AG09309 (cell line): Measurements from ENCODE around the gene CHMP1A.
"Not testable (repeated sequence)": the region's sequence is repeated elsewhere in the genome, so short reads cannot be mapped to it uniquely, and the experiment has no call there.

Source experiments
- DNase-seq: peaks from one replicate; pipeline ENCODE4 v3.0.0-alpha.2; 2010; ENCODE audit warnings: low read depth
- H3K4me3 ChIP-seq: 2 replicates; pipeline ENCODE4 v1.5.1; 2011; ENCODE audit warnings: mild to moderate bottlenecking, low read depth, low read length, moderate library complexity; ENCODE audit not compliant: control insufficient read depth
- TF ChIP-seq, protein P1 (sequence below): IDR thresholded peaks from 2 replicates; pipeline ENCODE4 v1.5.1; 2011; ENCODE audit warnings: mild to moderate bottlenecking, low read depth, low read length, inconsistent platforms; ENCODE audit not compliant: insufficient read depth, control insufficient read depth; ENCODE audit errors: missing control alignments

The CHMP1A gene

DNA sequence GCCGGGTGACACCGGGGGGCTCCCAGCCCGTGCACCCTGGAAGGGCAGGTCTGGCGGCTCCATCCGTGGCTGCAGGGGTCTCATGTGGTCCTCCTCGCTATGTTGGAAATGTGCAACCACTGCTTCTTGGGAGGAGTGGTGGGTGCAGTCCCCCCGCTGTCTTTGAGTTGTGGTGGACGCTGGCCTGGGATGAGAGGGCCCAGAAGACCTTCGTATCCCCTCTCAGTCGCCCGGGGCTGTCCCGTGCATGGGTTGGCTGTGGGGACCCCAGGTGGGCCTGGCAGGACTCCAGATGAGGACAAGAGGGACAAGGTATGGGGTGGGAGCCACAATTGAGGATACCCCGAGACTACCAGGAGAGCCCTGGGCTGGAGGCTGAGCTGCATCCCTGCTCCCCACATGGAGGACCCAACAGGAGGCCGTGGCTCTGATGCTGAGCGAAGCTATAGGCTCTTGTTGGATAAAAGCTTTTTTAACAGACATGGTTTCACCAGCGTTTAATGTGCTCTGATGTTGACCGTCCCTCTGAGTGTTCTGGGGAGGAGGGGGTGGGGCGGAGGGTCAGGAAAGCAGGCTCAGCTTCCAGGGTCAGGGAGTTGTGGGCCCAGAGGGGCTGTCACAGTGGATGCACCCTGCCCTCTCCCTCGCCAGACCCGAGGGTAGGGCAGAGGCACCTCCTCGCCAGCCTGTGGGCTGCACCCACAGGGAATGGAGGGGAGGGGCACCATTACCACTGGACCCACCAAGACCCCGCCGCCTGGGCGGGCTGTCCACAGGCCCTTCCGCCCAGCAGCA is 38.6 kb upstream of the CHMP1A start:
- TF ChIP-seq, protein P1, sequence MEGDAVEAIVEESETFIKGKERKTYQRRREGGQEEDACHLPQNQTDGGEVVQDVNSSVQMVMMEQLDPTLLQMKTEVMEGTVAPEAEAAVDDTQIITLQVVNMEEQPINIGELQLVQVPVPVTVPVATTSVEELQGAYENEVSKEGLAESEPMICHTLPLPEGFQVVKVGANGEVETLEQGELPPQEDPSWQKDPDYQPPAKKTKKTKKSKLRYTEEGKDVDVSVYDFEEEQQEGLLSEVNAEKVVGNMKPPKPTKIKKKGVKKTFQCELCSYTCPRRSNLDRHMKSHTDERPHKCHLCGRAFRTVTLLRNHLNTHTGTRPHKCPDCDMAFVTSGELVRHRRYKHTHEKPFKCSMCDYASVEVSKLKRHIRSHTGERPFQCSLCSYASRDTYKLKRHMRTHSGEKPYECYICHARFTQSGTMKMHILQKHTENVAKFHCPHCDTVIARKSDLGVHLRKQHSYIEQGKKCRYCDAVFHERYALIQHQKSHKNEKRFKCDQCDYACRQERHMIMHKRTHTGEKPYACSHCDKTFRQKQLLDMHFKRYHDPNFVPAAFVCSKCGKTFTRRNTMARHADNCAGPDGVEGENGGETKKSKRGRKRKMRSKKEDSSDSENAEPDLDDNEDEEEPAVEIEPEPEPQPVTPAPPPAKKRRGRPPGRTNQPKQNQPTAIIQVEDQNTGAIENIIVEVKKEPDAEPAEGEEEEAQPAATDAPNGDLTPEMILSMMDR = no peak
- H3K4me3 ChIP-seq = no peak overlapping the region

DNA sequence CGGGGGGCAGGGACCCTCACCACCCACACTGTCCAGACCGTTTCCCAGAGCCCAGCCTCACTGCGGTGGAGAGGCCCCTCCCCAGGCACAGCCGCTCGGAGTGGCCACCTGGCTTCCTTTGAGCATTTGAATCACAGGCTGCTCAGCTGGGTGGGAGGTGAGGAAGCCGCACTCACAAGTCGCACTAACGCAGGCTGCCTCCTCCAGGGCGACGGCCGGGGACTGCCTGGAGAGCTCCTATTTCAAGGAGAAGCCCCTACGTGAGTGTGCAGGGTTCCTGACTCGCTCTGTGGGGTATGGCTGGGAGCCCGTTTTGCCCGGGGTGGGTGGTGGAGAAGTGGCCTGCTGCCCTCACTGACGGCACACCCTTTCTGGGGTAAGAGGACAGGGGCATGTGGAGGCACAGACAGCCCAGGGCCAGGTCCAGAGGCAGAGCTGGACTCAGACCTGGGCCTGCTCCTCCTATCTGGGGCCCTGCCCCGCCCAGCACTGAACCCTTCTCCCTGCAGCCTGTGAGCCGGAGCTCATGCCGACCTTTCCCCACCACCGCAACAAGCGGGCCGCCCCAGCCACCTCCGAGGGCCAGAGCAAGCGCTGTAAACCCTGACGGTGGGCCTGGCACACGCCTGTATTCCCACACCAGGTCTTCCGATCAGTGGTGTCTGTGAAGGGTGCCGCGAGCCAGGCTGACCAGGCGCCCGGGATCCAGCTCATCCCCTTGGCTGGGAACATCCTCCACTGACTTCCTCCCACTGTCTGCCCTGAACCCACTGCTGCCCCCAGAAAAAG is 37.8 kb upstream of the CHMP1A start:
- no peak for DNase-seq
- TF ChIP-seq, protein P1 = no peak
- H3K4me3 ChIP-seq = no peak overlapping the region

More for the DNA sequence above, 38.6 kb upstream of the CHMP1A start:
- DNase-seq = no peak

DNA sequence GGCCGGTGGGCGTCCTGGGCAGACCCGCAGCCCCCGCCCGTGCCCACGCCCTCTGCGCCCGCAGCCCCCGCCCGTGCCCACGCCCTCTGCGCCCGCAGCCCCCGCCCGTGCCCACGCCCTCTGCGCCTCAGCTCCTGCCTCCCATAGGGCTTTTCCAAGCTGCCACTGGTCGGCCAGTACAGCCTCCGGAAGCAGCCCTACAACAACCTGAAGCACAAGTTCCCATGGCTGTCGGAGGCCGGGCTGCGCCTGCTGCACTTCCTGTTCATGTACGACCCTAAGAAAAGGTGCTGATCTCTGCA is 37.2 kb upstream of the CHMP1A start:
- H3K4me3 ChIP-seq = not testable (repeated sequence)

DNA sequence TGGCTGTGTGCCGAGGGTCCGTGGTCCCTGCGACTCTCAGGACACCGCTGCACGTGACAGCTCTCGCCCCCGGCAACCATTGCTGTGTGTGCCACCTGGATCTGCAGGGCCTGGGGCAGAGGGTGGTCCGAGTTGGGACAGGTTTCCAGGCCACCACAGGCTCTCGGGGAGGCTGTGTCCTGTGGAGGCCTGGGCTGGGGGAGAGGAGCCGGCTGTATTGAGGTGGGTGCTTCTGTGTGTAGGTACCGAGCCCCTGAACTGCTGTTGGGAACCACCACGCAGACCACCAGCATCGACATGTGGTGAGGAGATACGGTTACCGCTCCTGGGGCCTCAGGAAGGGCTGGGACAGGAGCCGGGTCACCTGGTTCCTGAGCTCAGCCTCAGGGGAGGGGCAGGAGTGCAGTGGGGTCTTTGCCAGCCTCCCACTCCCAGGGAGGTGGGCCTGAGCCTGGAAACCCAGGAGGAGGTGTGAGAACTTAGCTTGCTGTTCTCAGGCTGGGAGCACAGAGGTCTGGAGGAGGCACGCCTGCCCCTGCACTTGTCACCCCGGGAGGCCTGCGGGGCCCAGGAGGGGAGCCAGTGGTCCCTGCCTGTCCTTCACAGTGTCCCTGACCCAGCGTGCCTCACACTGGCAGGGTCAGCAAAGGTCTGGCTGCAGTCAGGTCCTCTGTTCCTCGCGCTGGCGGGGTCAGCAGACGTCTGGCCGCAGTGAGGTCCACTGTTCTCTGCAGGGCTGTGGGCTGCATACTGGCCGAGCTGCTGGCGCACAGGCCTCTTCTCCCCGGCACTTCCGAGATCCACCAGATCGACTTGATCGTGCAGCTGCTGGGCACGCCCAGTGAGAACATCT is 36.6 kb upstream of the CHMP1A start:
- TF ChIP-seq, protein P1 = no peak
- no peak overlapping the region for H3K4me3 ChIP-seq
- DNase-seq = no peak

More for the DNA sequence above, 37.2 kb upstream of the CHMP1A start:
- not testable (repeated sequence) for DNase-seq

DNA sequence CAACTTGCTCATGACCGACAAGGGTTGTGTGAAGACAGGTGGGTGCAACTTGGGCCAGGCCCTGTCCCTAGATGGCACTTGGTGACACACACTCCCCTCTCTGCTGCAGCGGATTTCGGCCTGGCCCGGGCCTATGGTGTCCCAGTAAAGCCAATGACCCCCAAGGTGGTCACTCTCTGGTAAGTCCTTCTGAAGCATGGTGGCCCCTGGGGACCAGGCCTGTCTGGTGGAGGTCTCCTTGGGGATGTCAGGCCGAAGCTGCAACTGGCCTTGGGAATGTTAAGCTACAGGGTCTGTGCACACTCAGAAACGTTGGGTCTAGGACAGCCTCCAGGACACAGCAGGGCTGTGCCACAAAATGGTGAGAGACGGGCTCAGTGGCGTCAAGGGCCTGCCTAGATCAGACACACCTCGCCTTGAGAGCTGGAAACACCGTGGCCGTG is 35.8 kb upstream of the CHMP1A start:
- DNase-seq = no peak

DNA sequence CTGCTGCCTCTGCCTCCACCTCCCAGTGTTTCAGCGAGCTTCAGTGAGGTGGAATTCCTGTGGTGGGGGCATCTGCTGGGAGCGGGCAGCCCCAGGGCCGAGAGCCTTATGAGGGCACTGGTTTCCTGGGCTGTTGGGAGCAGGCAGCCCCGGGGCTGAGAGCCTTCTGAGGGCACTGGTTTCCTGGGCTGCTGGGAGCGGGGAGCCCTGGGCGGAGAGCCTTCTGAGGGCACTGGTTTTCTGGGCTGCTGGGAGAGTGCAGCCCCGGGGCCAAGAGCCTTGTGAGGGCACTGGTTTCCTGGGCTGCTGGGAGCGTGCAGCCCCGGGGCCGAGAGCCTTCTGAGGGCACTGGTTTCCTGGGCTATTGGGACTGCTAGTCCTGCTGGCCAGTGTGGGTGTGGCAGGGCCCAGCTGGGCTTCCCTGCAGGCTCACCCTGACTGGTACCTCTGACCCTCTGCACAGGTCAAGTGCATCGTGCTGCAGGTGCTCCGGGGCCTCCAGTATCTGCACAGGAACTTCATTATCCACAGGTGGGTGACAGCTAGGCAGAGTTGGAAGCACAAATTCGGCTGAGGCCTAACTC is 34.6 kb upstream of the CHMP1A start:
- no peak overlapping the region for H3K4me3 ChIP-seq
- no peak for DNase-seq
- TF ChIP-seq, protein P1 = no peak

More for the DNA sequence above, 35.8 kb upstream of the CHMP1A start:
- no peak overlapping the region for H3K4me3 ChIP-seq
- TF ChIP-seq, protein P1 = no peak
